Suppressor macrophage (primary cell): ENCODE results near the gene EPHA4.

ENCODE experiments used
- DNase-seq, 4 experiments: peaks; one replicate each; pipeline ENCODE4 v3.0.0-alpha.2; 2020 to 2022

Gene EPHA4

GRCh38 chr2:221389421-221389820 lies 182.7 kb downstream of the EPHA4 start:
- no peak for DNase-seq

DNA sequence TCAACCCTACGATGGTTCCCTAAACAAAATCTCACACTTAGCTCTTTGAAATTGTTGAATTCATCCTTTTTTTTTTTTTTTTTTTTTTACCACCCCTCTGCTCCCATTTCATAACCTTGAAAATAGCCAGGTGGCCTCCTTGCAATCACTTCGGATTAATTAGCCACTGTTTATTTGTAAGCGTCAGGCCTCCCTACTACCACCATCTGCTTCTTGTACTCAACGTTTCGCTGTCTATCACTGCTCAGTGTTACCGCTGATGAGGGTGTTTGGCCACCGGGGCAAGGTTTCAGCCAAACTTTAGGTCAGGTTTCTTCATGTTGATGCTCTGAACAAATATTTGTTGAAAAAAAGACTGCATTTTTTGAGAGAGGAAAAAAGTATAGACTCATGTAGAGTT lies 183.2 kb downstream of the EPHA4 start:
- no peak for DNase-seq

GRCh38 chr2:221385716-221386115 lies 186.4 kb downstream of the EPHA4 start:
- no peak for DNase-seq

GRCh38 chr2:221381928-221382488 lies 190.1 kb downstream of the EPHA4 start:
- DNase-seq = no peak

GRCh38 chr2:221380686-221381085 lies 191.4 kb downstream of the EPHA4 start:
- no peak for DNase-seq

GRCh38 chr2:221380062-221380461 lies 192.0 kb downstream of the EPHA4 start:
- no peak for DNase-seq

- no peak for DNase-seq
Observed at GRCh38 chr2:221377597-221377996, 194.5 kb downstream of the EPHA4 start.

- DNase-seq = no peak
Observed at GRCh38 chr2:221377066-221377465, 195.0 kb downstream of the EPHA4 start.

DNA sequence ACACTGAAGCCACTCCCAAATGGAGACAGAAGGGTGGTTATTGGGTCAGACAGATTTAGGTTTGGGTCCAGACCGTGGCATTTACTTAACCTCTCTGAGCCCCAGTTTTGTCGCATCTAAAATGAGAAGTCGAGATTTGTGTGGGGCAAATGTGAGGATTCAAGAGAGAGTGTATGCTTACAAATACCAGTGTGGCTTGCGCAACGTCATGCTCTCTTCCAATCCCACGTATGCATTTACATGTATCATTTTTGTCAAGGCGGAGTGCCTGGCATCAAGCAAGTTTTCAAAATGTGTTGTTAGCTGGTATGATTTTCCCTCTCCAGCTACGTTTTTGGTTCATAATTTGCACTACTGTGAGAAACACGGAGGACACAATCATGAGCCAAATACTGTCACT lies 197.9 kb downstream of the EPHA4 start:
- no peak for DNase-seq

- no peak for DNase-seq
Observed at GRCh38 chr2:221372907-221373306, 199.2 kb downstream of the EPHA4 start.

DNA sequence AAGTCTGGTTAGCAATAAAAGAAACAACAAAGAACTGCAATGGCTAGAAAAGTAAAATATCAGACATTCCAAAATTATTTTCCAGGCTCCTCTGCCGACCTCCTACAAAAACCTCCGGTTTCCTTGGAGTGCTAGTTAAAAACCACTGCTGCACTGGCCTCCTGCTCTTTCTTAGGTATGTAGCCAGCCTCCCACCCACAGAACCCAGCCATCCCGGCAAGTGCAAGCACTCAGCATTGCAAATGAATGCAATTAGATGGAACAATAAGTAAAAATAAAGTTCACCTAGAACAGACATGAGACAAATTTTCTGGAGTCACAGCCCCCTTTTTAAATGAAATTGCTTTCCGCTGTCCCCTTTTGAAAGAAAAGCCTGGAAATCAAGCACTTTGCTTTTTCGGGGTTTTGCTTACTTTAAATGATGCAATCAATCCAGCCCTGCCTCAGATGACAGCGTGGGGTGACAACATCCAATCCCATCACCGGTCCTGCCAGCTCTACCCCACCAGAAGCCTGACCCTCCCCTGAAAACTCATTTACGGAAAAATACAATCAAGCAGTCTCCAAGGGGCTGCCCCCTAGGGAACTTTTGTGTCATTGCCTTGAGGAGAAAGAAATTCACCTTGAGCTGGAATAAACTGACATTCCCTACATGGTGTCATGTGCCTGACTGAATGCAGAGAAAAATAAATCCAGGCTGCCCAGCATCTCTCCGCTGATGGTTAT lies 199.8 kb downstream of the EPHA4 start:
- no peak for DNase-seq

DNA sequence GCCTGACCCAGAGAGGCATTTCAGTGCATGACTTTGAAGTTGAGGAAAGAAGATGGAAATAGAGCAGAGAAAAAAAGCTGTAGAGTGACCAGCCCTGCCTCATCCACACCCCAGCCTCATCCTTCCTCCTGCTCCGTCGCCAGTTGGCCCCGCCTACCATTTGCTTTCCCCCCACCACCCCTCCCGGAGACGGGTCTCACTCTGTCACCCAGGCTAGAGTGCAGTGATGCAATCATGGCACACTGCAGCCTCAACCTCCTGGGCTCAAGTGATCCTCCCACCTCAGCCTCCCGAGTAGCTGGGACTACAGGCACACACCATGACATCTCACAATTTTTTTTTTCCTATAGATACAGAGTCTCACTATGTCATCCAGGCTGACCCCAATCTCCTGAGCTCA lies 200.8 kb downstream of the EPHA4 start:
- no peak for DNase-seq

DNA sequence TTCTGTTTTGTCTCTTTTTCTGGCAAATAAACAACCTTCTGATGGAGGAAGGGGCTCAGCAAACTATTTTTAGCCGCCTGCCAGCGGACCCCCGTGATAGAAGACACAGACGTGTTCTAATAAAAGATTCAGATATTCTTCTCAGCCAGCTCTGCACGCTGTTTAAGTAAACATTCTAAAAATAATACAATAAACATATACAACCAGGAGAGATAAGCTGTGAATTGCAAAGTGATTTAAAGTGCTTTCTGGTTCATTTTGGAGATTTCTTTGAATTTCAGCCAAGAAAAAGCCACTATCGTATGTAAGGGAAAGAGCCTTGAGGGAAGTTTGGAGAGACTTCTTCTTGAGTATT lies 201.3 kb downstream of the EPHA4 start:
- no peak for DNase-seq

- no peak for DNase-seq
Observed at GRCh38 chr2:221370076-221370856, 201.8 kb downstream of the EPHA4 start.
